GM18519 (cell line): Measurements from ENCODE around the gene ARMC5.
"Not testable (repeated sequence)": the region's sequence is repeated elsewhere in the genome, so short reads cannot be mapped to it uniquely, and the experiment has no call there.

Experiments used
- ATAC-seq: cut with Tn5 transposase; IDR thresholded peaks from one replicate; pipeline ENCODE4 v1.9.1; 2021; ENCODE audit warnings: mild to moderate bottlenecking, moderate library complexity; ENCODE audit not compliant: unreplicated experiment, low FRiP score

Gene ARMC5

GRCh38 chr16:31476303-31477219 is 17.3 kb downstream of the ARMC5 start:
- ATAC-seq = no peak

DNA sequence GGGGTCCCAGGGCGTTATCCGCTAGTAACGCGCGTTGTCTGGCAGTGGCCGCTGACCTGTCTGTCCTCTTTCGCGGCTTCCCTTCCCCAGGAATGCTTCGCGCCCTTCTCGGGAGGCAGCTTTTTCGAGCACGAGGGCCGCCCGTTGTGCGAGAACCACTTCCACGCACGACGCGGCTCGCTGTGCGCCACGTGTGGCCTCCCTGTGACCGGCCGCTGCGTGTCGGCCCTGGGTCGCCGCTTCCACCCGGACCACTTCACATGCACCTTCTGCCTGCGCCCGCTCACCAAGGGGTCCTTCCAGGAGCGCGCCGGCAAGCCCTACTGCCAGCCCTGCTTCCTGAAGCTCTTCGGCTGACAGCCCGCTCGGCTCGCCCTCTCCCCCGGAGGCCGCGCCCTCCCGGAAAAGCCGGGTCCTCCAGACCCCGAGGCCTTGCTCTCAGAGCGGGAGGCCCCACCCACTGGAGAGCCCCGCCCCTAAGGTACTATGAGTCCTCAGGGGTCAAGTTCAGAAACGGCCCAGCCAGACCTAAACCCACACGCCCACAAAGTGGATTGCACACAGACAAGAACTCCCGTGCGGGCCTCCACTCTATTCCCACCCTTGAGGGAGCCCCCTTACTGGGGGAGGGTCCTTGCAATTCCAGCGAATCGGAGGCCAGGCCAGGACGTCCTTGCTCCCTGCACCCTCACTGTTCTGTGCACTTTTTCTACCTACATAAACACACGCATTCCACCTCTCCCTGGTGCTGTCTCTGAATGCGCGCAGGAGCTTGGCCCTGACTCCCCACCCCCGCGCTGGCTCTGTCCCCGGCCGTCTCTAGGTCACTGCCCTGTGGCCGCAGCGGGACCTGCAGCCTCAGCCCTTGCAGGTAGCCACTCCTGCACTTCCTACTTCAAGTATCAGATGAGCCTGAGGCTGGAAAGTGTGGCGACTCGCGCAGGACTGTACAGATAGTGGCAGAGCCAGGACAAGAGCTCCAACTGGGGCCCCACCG is 18.2 kb downstream of the ARMC5 start:
- no peak for ATAC-seq

DNA sequence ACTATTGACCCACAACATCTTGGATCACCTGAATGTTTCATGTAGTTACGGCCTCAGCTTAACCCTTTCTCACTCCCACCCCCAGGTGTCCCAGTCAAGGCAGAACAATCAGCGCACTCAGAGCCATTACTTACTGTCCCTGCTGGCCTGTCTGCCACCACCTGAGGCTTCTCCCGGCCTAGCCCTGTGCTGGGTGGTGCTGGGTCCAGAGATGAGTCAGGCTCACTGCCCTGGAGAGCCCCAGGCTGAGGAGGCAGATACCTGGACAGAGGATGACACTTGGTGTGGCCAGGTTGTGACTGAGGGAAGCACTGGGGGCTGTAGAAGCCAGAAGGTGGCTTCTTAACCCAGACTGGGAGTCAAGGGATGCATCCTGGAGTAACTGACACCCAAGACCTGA is 19.7 kb downstream of the ARMC5 start:
- ATAC-seq = no peak

DNA sequence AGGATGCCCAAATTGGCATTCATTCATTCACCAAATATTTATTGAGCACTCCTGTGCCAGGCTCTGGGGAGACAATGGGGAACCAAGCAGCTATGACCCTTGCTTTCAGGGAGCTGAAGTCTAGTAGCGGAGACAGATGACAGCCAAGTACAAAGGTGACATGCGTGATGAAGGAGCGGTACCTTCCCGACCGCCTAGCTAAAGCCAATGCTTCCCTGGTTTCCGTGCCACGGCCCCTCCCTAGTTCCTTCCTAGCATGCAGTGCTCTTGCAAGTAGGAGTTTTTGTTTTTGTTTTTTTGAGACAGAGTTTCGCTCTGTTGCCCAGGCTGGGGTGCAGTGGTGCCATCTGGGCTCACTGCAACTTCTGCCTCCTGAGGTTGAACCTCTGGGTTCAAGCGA is 20.4 kb downstream of the ARMC5 start:
- ATAC-seq = no peak

DNA sequence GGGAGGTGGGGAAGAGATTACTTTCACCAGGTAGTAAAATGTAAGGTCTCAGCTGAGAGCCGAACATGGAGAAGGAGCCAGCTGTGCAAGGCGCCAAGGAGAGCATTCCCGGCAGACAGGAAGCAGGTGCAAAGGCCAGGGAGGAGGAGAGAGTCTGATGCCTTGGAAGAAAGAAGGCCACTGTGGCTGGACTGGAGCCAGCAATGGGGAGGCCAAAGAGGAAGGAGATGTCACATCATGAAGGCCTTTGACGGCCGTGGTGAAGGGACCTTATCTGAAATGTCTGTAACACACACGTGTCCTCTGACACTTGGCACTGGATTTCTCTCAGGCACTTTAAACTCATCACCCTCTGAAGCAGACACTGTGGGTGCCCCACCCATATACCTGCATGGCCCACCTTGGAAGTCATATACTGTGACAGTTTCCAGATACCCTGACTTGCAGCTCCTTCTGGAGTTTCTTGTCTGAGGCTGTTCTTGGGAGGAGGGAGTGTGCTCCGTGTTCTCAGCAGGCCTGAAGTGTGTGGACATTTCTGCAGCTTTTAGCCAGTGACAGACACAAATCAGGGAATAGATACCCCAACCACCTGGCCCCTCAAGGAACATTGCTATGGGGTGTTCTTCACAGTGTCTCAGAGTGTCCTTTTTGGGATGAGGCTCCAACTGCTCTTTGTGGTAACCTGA is 21.7 kb downstream of the ARMC5 start:
- no peak for ATAC-seq

GRCh38 chr16:31483081-31483480 is 23.8 kb downstream of the ARMC5 start, which contains the start of gene SLC5A2:
SLC5A2 (plus strand) TSS chr16:31483123; CDS start chr16:31483137, 14 bp downstream.
- no peak for ATAC-seq

- ATAC-seq = not testable (repeated sequence)
Observed at GRCh38 chr16:31484048-31484447, 24.7 kb downstream of the ARMC5 start.

DNA sequence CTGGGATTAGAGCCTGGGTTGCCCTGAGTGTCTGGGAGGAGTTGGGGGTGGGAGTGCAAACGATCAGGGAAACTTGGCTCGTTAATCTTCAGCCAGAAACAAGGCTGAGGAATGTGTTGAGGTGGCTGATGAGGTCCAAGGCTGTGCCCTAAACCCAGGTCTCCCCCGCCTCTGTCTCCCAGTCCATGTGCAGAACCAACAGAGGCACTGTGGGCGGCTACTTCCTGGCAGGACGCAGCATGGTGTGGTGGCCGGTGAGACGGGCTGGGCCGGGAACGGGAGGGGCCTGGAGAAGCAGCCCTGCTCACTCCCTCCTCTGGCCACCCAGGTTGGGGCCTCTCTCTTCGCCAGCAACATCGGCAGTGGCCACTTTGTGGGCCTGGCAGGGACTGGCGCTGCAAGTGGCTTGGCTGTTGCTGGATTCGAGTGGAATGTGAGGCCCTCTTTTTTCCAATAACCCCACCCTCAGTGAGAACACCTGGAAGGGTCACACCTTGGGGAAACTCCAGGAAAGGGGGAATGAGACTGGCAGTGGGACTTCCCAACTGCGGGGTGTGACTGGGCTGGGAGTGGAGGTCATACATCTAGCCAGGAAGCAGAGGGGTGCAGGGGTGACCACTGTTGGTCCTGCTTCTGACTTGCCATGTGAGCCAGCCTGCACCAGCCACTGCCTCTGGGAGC is 25.3 kb downstream of the ARMC5 start:
- no peak for ATAC-seq

GRCh38 chr16:31485571-31485970 is 26.3 kb downstream of the ARMC5 start:
- no peak for ATAC-seq

DNA sequence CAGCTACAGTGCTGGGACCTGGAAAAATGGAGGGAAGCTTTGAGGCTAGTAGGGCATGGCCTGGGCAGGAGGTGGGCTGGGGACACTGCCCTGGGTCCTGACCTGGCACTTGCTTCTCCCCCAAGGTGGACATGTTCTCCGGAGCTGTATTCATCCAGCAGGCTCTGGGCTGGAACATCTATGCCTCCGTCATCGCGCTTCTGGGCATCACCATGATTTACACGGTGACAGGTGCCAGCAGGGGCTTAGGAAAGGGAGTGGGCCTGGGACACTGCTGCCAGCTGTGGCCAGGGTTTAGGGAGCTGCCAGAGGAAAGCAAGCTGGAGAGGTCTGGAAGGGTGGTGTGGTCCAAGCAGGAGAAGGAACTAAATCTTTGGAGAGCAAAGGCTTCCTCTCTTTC is 26.7 kb downstream of the ARMC5 start:
- ATAC-seq = no peak

GRCh38 chr16:31487071-31487719 is 27.9 kb downstream of the ARMC5 start:
- ATAC-seq = no peak

GRCh38 chr16:31487720-31488467 is 28.6 kb downstream of the ARMC5 start:
- ATAC-seq = peak; percentile 68

- no peak for ATAC-seq
Observed at GRCh38 chr16:31488468-31489297, 29.4 kb downstream of the ARMC5 start.

DNA sequence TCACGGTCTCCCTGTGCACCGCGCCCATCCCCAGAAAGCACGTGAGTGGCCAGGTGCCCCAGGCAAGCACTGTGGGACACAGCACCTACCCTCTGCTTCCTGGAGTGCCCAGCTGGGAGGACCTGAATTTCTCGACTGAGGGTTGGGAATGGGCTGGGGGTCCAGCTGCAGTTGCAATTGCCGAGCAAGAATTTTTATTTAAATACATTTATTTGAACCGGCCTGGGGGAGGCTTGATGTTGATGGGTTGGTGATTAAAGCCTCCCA is 29.9 kb downstream of the ARMC5 start:
- ATAC-seq = no peak

- ATAC-seq = no peak
Observed at GRCh38 chr16:31489616-31490584, 30.6 kb downstream of the ARMC5 start.

DNA sequence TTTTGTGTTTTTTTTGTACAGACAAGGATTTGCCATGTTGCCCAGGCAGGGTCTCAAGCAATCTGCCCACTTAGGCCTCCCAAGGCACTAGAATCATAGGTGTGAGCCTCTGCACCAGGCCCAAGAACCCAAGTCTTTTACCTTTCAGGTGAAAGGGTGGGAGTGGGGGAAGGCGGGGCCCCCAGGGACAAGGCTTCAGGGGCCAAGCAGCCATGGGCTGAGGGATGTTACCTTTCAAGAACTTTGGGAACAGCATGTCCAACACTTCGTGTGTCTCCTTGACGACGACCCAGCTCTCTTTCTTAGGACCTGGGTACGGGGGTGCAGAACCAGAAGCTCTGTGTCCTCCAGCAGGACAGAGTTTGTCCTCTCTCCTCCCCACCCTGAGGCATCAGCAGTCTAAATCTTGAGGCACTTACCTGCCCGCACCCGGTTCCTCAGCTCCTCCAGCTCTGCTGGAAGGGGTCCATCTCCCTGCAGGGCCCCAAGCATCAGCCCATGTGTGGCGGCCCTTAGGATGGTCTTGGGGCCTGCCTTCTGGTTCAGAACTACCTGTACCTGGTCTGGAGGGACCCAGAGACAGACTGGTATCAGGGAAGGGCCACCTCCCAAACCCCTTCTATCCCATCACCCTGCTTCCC is 32.6 kb downstream of the ARMC5 start:
- no peak for ATAC-seq
